Neural cell (in vitro differentiated cells): ENCODE data around the gene ANKRD39. TPM values are rescaled to one million over a fixed set of nuclear protein-coding genes. Genes with fewer than 3 reads are reported as not detected.

Source experiments
- H2AFZ ChIP-seq: fragments of 200-600, 300-800 bp; sonication (generic), shearing (Covaris generic); 2 replicates; pipeline ENCODE4 v1.6.0; 2014; ENCODE audit warnings: low read depth, mild to moderate bottlenecking, antibody characterized with exemption, low read length, moderate library complexity
- H3F3A ChIP-seq: fragments of 200-600 bp; shearing (Covaris generic); 2 replicates; pipeline ENCODE4 v1.6.1; 2016; ENCODE audit warnings: mild to moderate bottlenecking, moderate library complexity, mixed read lengths, antibody characterized with exemption, low read length; ENCODE audit not compliant: insufficient read depth, poor library complexity, severe bottlenecking
- H3K27ac ChIP-seq: fragments of 200-600, 300-800 bp; sonication (generic), shearing (Covaris generic); 2 replicates; pipeline ENCODE4 v1.5.1; 2014; ENCODE audit warnings: mild to moderate bottlenecking, low read length, moderate library complexity
- H3K27me3 ChIP-seq: fragments of 300-800, 200-600 bp; sonication (generic), shearing (Covaris generic); 2 replicates; pipeline ENCODE4 v1.6.0; 2014; ENCODE audit warnings: mild to moderate bottlenecking, low read depth, low read length, moderate library complexity; ENCODE audit not compliant: insufficient read depth
- H3K36me3 ChIP-seq: fragments of 300-800, 200-600 bp; sonication (generic), shearing (Covaris generic); 2 replicates; pipeline ENCODE4 v1.5.1; 2014; ENCODE audit warnings: mild to moderate bottlenecking, antibody characterized with exemption, low read length, moderate library complexity; ENCODE audit not compliant: insufficient read depth
- H3K4me2 ChIP-seq: fragments of 300-800, 200-600 bp; sonication (generic), shearing (Covaris generic); 2 replicates; pipeline ENCODE4 v1.6.0; 2014; ENCODE audit warnings: mild to moderate bottlenecking, low read length
- H3K4me3 ChIP-seq: fragments of 300-800, 200-600 bp; sonication (generic), shearing (Covaris generic); 2 replicates; pipeline ENCODE4 v1.5.1; 2014; ENCODE audit warnings: mild to moderate bottlenecking, low read length, moderate library complexity
- H3K79me2 ChIP-seq: fragments of 200-600 bp; shearing (Covaris generic); replicated peaks from 2 replicates; pipeline ENCODE4 v1.6.0; 2014; ENCODE audit warnings: mild to moderate bottlenecking, low read length, moderate library complexity; ENCODE audit not compliant: insufficient read depth
- H3K9ac ChIP-seq: fragments of 300-800, 200-600 bp; sonication (generic), shearing (Covaris generic); 2 replicates; pipeline ENCODE4 v1.6.1; 2016; ENCODE audit warnings: mild to moderate bottlenecking, low read length, mixed read lengths
- H3K9me2 ChIP-seq: fragments of 200-600 bp; shearing (Covaris generic); 2 replicates; pipeline ENCODE4 v1.6.1; 2016; ENCODE audit warnings: mild to moderate bottlenecking, low read length, mixed read lengths; ENCODE audit not compliant: insufficient read depth
- H3K9me3 ChIP-seq: fragments of 200-600, 300-800 bp; sonication (generic), shearing (Covaris generic); 2 replicates; pipeline ENCODE4 v1.6.1; 2016; ENCODE audit warnings: mild to moderate bottlenecking, mixed run types, low read length, moderate library complexity, mixed read lengths
- H4K20me1 ChIP-seq: fragments of 200-600 bp; shearing (Covaris generic); 2 replicates; pipeline ENCODE4 v1.6.1; 2016; ENCODE audit warnings: mild to moderate bottlenecking, mixed run types; ENCODE audit not compliant: insufficient read depth
- EP300 ChIP-seq: fragments of 450-650 bp; conservative IDR thresholded peaks from 2 replicates; pipeline ENCODE4 v1.6.1; 2014; ENCODE audit warnings: antibody characterized with exemption, mild to moderate bottlenecking, moderate library complexity; ENCODE audit not compliant: poor library complexity, severe bottlenecking
- EZH2 ChIP-seq: fragments of 200-600, 300-800 bp; shearing (Covaris generic), sonication (generic); IDR thresholded peaks from 2 replicates; pipeline ENCODE4 v1.6.1; 2014; ENCODE audit warnings: antibody characterized with exemption, low read length, borderline replicate concordance, mild to moderate bottlenecking; ENCODE audit not compliant: insufficient read depth, poor library complexity, severe bottlenecking
- MXI1 ChIP-seq: fragments of 450-650 bp; conservative IDR thresholded peaks from 2 replicates; pipeline ENCODE4 v1.6.1; 2014; ENCODE audit warnings: antibody characterized with exemption, mild to moderate bottlenecking; ENCODE audit not compliant: poor library complexity, severe bottlenecking
- POLR2AphosphoS5 ChIP-seq: IDR thresholded peaks from 2 replicates; pipeline ENCODE4 v1.6.1; 2012
- RAD21 ChIP-seq: fragments of 450-650 bp; conservative IDR thresholded peaks from 2 replicates; pipeline ENCODE4 v1.6.1; 2014; ENCODE audit warnings: antibody characterized with exemption, mild to moderate bottlenecking, moderate library complexity
- SMC3 ChIP-seq: fragments of 450-650 bp; conservative IDR thresholded peaks from 2 replicates; pipeline ENCODE4 v1.6.1; 2014; ENCODE audit warnings: antibody characterized with exemption, mild to moderate bottlenecking, moderate library complexity; ENCODE audit not compliant: poor library complexity
- TAF1 ChIP-seq: IDR thresholded peaks from 2 replicates; pipeline ENCODE4 v1.6.1; 2012; ENCODE audit warnings: low read depth
- polyA plus RNA-seq: library from polyadenylated mRNA; depleted of rRNA; stranded (reverse); fragments of >200 nt; gene quantifications from 2 replicates; pipeline ENCODE4 v1.2.3, GENCODE V29; 2014
- TF ChIP-seq, protein P1 (sequence below): IDR thresholded peaks from 2 replicates; pipeline ENCODE4 v1.6.1; 2012; ENCODE audit warnings: borderline replicate concordance
- TF ChIP-seq, protein P2 (sequence below): fragments of 450-650 bp; IDR thresholded peaks from 2 replicates; pipeline ENCODE4 v1.5.1; 2014; ENCODE audit warnings: antibody characterized with exemption, mild to moderate bottlenecking, moderate library complexity; ENCODE audit not compliant: poor library complexity, severe bottlenecking

ANKRD39 gene
- polyA plus RNA-seq, 1 donor from 2014 or later: 30.7 TPM

DNA sequence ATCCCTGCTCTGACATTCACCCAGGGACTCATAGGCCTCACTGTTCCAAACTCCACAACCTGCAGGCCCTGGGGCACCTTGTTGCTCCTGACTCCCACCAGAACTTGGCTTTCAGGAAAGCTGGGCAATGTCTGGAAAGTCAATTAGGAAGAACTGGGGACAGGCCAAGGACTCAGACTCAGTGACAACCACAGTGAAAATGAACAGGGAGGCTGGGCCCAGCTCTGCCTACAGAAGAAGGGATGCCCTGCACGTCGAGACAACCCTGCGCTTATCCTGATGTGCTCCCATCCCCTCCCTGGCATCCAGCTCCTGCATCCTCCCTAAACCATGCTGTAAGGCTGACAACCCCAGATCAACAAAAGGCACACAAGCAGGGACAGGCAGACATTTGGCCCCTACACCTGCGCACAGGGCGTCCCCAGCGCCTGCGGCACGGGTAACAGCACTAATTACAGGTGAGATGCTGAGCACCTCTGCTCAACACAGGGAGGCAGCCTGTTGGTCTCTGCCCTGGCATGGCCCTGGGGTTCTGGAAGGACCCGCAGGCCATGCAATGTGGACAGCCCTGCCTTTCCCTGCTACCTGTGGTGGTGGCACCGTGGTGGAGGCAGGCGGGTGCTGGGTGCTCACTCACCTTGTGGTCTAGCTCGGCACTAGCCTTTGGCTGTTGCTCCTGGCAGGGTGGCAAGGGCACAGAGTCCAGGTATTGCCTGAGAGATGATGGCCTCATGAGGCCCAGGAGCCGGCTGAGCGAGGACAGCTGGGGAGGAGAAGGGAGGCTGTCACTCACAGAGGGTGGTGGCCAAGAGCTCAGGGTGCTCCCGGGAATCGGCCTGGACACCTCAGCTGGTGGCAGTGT is 35.7 kb upstream of the ANKRD39 start:
- H2AFZ ChIP-seq: no peak overlapping the region
- no peak overlapping the region for H3K4me2 ChIP-seq
- no peak overlapping the region for H3K9ac ChIP-seq
- no peaks in the 10 kb centered on the region for H3K79me2 ChIP-seq
- H3F3A ChIP-seq: no peaks in the 10 kb centered on the region
- H3K9me3 ChIP-seq: no peaks in the 10 kb centered on the region
- no peaks in the 10 kb centered on the region for H3K36me3 ChIP-seq
- no peaks in the 10 kb centered on the region for H3K27me3 ChIP-seq
- H3K9me2 ChIP-seq: no peaks in the 10 kb centered on the region
- H4K20me1 ChIP-seq: no peaks in the 10 kb centered on the region
- H3K4me3 ChIP-seq: no peak overlapping the region
- TF ChIP-seq, protein P1, sequence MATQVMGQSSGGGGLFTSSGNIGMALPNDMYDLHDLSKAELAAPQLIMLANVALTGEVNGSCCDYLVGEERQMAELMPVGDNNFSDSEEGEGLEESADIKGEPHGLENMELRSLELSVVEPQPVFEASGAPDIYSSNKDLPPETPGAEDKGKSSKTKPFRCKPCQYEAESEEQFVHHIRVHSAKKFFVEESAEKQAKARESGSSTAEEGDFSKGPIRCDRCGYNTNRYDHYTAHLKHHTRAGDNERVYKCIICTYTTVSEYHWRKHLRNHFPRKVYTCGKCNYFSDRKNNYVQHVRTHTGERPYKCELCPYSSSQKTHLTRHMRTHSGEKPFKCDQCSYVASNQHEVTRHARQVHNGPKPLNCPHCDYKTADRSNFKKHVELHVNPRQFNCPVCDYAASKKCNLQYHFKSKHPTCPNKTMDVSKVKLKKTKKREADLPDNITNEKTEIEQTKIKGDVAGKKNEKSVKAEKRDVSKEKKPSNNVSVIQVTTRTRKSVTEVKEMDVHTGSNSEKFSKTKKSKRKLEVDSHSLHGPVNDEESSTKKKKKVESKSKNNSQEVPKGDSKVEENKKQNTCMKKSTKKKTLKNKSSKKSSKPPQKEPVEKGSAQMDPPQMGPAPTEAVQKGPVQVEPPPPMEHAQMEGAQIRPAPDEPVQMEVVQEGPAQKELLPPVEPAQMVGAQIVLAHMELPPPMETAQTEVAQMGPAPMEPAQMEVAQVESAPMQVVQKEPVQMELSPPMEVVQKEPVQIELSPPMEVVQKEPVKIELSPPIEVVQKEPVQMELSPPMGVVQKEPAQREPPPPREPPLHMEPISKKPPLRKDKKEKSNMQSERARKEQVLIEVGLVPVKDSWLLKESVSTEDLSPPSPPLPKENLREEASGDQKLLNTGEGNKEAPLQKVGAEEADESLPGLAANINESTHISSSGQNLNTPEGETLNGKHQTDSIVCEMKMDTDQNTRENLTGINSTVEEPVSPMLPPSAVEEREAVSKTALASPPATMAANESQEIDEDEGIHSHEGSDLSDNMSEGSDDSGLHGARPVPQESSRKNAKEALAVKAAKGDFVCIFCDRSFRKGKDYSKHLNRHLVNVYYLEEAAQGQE: no peak
- no peak for TF ChIP-seq TAF1
- TF ChIP-seq MXI1: no peak
- no peak for TF ChIP-seq RAD21
- no peak for TF ChIP-seq EP300
- no peak for TF ChIP-seq SMC3
- TF ChIP-seq, protein P2, sequence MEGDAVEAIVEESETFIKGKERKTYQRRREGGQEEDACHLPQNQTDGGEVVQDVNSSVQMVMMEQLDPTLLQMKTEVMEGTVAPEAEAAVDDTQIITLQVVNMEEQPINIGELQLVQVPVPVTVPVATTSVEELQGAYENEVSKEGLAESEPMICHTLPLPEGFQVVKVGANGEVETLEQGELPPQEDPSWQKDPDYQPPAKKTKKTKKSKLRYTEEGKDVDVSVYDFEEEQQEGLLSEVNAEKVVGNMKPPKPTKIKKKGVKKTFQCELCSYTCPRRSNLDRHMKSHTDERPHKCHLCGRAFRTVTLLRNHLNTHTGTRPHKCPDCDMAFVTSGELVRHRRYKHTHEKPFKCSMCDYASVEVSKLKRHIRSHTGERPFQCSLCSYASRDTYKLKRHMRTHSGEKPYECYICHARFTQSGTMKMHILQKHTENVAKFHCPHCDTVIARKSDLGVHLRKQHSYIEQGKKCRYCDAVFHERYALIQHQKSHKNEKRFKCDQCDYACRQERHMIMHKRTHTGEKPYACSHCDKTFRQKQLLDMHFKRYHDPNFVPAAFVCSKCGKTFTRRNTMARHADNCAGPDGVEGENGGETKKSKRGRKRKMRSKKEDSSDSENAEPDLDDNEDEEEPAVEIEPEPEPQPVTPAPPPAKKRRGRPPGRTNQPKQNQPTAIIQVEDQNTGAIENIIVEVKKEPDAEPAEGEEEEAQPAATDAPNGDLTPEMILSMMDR: no peak
- TF ChIP-seq EZH2: no peak
- TF ChIP-seq POLR2AphosphoS5: no peak
- no peak overlapping the region for H3K27ac ChIP-seq

DNA sequence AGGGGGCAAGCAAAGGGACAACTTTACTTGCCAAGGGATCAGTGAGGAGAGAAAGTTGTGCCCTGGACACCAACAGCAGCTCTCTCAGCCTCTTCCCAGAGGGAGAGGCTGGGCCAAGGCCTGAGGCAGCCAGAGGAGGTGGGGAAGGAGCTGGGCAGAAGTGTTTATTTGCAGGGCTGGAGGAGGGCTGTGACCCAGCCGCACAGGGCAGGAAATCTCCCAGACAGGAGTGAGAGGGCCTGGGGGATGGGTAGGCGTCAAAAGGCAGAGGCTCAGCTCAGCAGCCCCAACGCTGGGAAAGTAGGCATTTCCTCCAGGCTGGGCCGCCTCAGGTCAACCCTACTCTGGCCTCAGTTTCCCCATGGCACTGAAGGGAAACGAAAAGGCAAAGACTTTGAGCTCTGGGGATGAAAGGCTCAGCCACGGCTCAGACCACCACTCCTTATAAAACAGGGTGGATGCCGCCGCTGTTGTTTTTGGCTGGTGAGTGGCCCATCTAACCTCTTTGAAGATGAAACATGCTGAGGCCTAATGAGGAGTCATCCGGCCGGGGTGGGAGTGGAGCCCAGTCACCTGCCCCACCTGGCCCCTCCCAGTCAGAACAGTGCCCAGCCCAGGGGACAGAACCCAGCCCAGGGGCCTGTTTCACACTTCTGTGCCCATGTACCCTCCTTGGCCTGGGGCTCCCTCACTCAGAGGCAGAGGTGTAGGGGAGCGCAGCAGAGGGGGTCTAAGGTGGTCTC is 33.9 kb upstream of the ANKRD39 start:
- Histone ChIP-seq H2AFZ (no peak overlapping the region), H3K4me3 (no peak overlapping the region), H3F3A (no peaks in the 10 kb centered on the region), H3K27ac (no peak overlapping the region), H3K4me2 (no peak overlapping the region), H3K9me3 (no peaks in the 10 kb centered on the region), H3K27me3 (no peaks in the 10 kb centered on the region), H4K20me1 (no peaks in the 10 kb centered on the region), H3K9me2 (no peaks in the 10 kb centered on the region), H3K9ac (no peak overlapping the region), H3K79me2 (no peaks in the 10 kb centered on the region), H3K36me3 (no peaks in the 10 kb centered on the region)
- no peak for TF ChIP-seq TAF1
- TF ChIP-seq RAD21: no peak
- TF ChIP-seq, protein P1: no peak
- TF ChIP-seq MXI1: no peak
